Mesenteric fat pad (tissue), 1 donor: ENCODE data around the gene DHPS. TPM values are rescaled to one million over a fixed set of nuclear protein-coding genes. Genes with fewer than 3 reads are reported as not detected.
"Not testable (repeated sequence)": the region's sequence is repeated elsewhere in the genome, so short reads cannot be mapped to it uniquely, and the experiment has no call there.

Source experiments
- DNase-seq: peaks from one replicate; pipeline ENCODE4 v3.0.0-alpha.2; 2020; ENCODE audit warnings: low spot score
- total RNA-seq: library from RNA; stranded (reverse); fragmentation: NEBNext Ultra II Directional; extraction: Animal tissue kit (Norgen Biotek cat#: 25700); gene quantifications from one replicate; pipeline ENCODE4 v1.2.1, GENCODE V29; 2021
- donor health status: DM: yes; HTN: yes; CAD: no.

The DHPS gene
- total RNA-seq, 1 donor from 2014 or later, result 46.3 TPM

DNA sequence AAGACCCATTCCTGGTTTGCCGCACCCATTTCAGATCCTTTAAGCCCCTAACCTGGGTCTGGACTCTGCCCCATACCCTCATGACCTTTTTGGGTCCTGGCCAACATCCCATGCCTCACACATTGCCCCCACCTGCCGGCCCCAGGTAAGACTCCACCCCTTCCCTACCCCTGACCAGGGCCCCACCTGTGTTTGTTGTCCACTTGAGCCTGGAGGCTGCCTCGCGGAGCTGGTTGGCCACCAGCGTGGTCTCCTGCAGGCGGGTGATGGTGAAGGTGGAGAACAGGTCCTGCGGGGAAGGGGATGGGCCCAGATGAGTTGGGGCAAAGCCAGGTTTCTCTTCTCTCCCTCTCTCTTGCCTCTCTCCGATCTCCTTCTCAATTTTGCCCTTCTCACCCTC, 34.6 kb downstream of the DHPS start:
- DNase-seq, result no peak

GRCh38 chr19:12646551-12646950, 35.1 kb downstream of the DHPS start:
- DNase-seq, result no peak

- not testable (repeated sequence) for DNase-seq
Observed at GRCh38 chr19:12643716-12644115, 38.0 kb downstream of the DHPS start.

DNA sequence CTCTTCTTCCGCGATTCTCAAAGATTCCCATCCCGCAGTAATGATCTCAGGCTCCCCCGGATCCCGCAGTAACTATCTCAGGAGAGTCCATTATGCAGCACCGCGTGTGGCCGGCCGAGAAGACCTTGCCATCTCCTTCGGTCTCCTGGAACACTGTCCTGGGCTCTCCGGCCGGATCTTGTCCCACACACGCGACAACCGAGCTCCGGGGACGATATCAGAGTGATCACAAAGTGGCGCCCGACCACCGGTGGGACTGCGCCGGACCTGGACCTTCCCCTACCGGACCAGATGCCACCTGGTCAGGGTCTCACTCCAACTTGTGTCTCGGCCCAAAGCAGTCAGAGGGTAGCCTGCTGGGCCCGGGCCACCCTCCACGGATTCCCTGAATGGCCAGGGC, 39.2 kb downstream of the DHPS start:
- DNase-seq, result no peak

DNA sequence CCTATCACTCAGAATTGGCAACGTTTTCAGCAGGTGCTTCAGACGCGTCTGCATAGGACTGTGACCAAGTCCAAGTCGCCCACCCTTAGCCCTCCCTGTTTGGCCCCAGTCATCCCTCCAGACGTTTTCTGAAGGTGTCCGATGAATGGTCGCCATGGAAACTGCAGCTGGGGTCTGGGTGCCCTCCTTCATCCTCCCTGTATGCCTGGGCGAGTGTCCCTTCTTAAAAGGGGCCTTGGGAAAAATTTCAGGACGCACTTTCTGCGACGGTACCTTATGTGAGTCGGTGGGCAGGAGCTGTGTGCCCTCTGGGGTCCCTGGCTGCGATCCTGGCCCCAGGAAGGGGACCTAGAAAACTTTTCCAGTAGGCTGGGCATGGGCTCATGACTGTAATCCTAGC, 40.2 kb downstream of the DHPS start:
- no peak for DNase-seq

GRCh38 chr19:12639901-12640613, 41.6 kb downstream of the DHPS start:
- peak; percentile 92 for DNase-seq

- DNase-seq, result no peak
Observed at GRCh38 chr19:12638611-12639182, 43.0 kb downstream of the DHPS start.

- DNase-seq, result no peak
Observed at GRCh38 chr19:12636631-12637030, 45.0 kb downstream of the DHPS start.

DNA sequence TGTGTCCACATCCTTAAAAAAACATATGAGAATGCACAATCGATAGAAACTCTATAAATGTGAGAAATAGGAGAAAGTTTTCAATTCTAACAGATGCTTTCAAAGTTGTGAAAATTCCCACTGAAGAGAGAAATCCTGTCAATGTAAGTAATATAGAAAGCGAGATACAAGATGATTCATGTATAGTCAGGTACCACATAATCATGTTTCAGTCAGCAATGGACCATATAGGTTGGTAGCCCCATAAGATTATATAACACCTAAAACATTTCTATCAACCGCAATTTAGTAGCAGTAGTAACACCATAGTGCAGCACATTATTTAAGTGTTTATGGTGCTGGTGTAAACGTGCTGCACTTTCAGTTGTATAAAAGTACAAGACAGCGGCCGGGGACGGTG, 52.5 kb downstream of the DHPS start:
- DNase-seq, result no peak

DNA sequence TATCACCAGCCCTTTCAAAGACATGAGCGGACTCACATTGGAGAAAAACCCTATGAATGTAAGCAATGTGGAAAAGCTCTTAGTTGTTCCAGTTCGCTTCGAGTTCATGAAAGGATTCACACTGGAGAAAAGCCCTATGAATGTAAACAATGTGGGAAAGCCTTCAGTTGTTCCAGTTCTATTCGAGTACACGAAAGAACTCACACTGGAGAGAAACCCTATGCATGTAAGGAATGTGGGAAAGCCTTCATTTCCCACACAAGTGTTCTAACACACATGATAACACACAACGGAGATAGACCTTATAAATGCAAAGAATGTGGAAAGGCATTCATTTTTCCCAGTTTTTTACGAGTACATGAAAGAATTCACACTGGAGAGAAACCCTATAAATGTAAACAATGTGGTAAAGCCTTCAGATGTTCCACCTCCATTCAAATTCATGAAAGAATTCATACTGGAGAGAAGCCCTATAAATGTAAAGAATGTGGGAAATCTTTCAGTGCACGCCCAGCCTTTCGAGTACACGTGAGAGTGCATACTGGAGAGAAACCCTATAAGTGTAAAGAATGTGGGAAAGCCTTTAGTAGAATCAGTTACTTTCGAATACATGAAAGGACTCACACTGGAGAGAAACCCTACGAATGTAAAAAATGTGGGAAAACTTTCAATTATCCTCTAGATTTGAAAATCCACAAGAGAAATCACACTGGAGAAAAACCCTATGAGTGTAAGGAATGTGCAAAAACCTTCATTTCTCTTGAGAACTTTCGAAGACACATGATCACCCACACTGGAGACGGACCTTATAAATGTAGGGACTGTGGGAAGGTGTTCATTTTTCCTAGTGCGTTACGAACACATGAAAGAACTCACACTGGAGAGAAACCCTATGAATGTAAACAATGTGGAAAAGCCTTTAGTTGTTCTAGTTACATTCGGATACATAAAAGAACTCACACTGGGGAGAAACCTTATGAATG, 53.3 kb downstream of the DHPS start:
- DNase-seq, result no peak

GRCh38 chr19:12626958-12627357, 54.7 kb downstream of the DHPS start:
- DNase-seq, result no peak

Other genes with a start within 250 kb of the DHPS start
- 2.0 TPM for gene ZNF443, start 240.9 kb downstream of the DHPS start, total RNA-seq
- 2.3 TPM for gene ZNF709, start 197.1 kb downstream of the DHPS start, total RNA-seq
- 7.9 TPM for gene ZNF564, start 130.4 kb downstream of the DHPS start, total RNA-seq
- 4.6 TPM for gene ZNF490, start 71.1 kb downstream of the DHPS start, total RNA-seq
- gene ZNF791, start 71.0 kb downstream of the DHPS start, total RNA-seq, result 24.1 TPM
- gene MAN2B1, start 15.1 kb downstream of the DHPS start, total RNA-seq, result 106 TPM
- 7.2 TPM for gene WDR83, start 15.1 kb downstream of the DHPS start, total RNA-seq
- gene GNG14, start 6.1 kb upstream of the DHPS start, total RNA-seq, result not detected
- 4.4 TPM for gene FBXW9, start 14.8 kb upstream of the DHPS start, total RNA-seq
- gene TNPO2, start 42.1 kb upstream of the DHPS start, total RNA-seq, result 79.4 TPM
- 139 TPM for gene TRIR, start 52.8 kb upstream of the DHPS start, total RNA-seq
- 57.6 TPM for gene GET3, start 55.6 kb upstream of the DHPS start, total RNA-seq
- gene BEST2, start 69.9 kb upstream of the DHPS start, total RNA-seq, result not detected
- gene HOOK2, start 93.7 kb upstream of the DHPS start, total RNA-seq, result 57.7 TPM
- gene JUNB, start 109.6 kb upstream of the DHPS start, total RNA-seq, result 800 TPM
- gene PRDX2, start 119.9 kb upstream of the DHPS start, total RNA-seq, result 238 TPM
- 2.1 TPM for gene THSD8, start 120.2 kb upstream of the DHPS start, total RNA-seq
- gene RNASEH2A, start 124.7 kb upstream of the DHPS start, total RNA-seq, result 2.7 TPM
- gene RTBDN, start 152.7 kb upstream of the DHPS start, total RNA-seq, result not detected
- gene MAST1, start 156.6 kb upstream of the DHPS start, total RNA-seq, result 0.90 TPM
- 28.9 TPM for gene DNASE2, start 199.6 kb upstream of the DHPS start, total RNA-seq
- not detected for gene KLF1, start 205.3 kb upstream of the DHPS start, total RNA-seq
- 23.3 TPM for gene GCDH, start 209.3 kb upstream of the DHPS start, total RNA-seq
- not detected for gene SYCE2, start 237.4 kb upstream of the DHPS start, total RNA-seq